Measurements from ENCODE around the gene TRPM5. TPM values are rescaled to one million over a fixed set of nuclear protein-coding genes. Genes with fewer than 3 reads are reported as not detected.
"Not testable (repeated sequence)": the region's sequence is repeated elsewhere in the genome, so short reads cannot be mapped to it uniquely, and the experiment has no call there.

The TRPM5 gene
- total RNA-seq, 6 experiments from 2014 or later, result not detected

GRCh38 chr11:2482745-2483144 is 38.4 kb upstream of the TRPM5 start:
- DNase-seq, result no peak
- Mint-ChIP-seq H3K36me3 (ENCODE audit: low read depth) (peaks cover 6% of the 10 kb centered on the region; the same call in 1 of the 2 replicates), H3K27ac (no peak overlapping the region), H3K9me3 (peaks cover 31% of the 10 kb centered on the region), H3K4me3 (no peak overlapping the region), H3K27me3 (ENCODE audit: insufficient read depth) (peaks cover 26% of the 10 kb centered on the region), H3K4me1 (ENCODE audit: low read depth) (no peaks in the 10 kb centered on the region)
- TF ChIP-seq CTCF (IDR thresholded peaks at IDR 0.05), result no peak

- Mint-ChIP-seq H3K9me3 (peaks cover 30% of the 10 kb centered on the region), H3K27me3 (ENCODE audit: insufficient read depth) (peaks cover 26% of the 10 kb centered on the region), H3K27ac (no peak overlapping the region), H3K4me1 (ENCODE audit: low read depth) (no peaks in the 10 kb centered on the region), H3K4me3 (no peak overlapping the region), H3K36me3 (ENCODE audit: low read depth) (peaks cover 6% of the 10 kb centered on the region; the same call in 1 of the 2 replicates)
- no peak for TF ChIP-seq CTCF (IDR thresholded peaks at IDR 0.05)
- no peak for DNase-seq
Measured at GRCh38 chr11:2482204-2482603, 37.9 kb upstream of the TRPM5 start.

- H3K36me3 Mint-ChIP-seq (ENCODE audit: low read depth), result peaks cover 6% of the 10 kb centered on the region; the same call in 1 of the 2 replicates
- no peak for DNase-seq
- H3K4me1 Mint-ChIP-seq (ENCODE audit: low read depth), result no peaks in the 10 kb centered on the region
- no peak overlapping the region for H3K4me3 Mint-ChIP-seq
- H3K9me3 Mint-ChIP-seq, result peaks cover 30% of the 10 kb centered on the region
- TF ChIP-seq CTCF (IDR thresholded peaks at IDR 0.05), result no peak
- H3K27ac Mint-ChIP-seq, result no peak overlapping the region
- H3K27me3 Mint-ChIP-seq (ENCODE audit: insufficient read depth), result peaks cover 33% of the 10 kb centered on the region
Measured at GRCh38 chr11:2481253-2481652, 36.9 kb upstream of the TRPM5 start.

GRCh38 chr11:2480874-2481220 is 36.5 kb upstream of the TRPM5 start:
- no peaks in the 10 kb centered on the region for H3K4me1 Mint-ChIP-seq (ENCODE audit: low read depth)
- no peak for TF ChIP-seq CTCF (IDR thresholded peaks at IDR 0.05)
- H3K27ac Mint-ChIP-seq, result no peak overlapping the region
- DNase-seq, result no peak
- no peak overlapping the region for H3K4me3 Mint-ChIP-seq
- peaks cover 30% of the 10 kb centered on the region for H3K9me3 Mint-ChIP-seq
- peaks cover 6% of the 10 kb centered on the region; the same call in 1 of the 2 replicates for H3K36me3 Mint-ChIP-seq (ENCODE audit: low read depth)
- H3K27me3 Mint-ChIP-seq (ENCODE audit: insufficient read depth), result peaks cover 33% of the 10 kb centered on the region

- DNase-seq; H3K36me3 Mint-ChIP-seq (ENCODE audit: low read depth); H3K4me3 Mint-ChIP-seq; H3K27ac Mint-ChIP-seq; H3K4me1 Mint-ChIP-seq (ENCODE audit: low read depth): not testable (repeated sequence)
- Mint-ChIP-seq H3K27me3 (ENCODE audit: insufficient read depth) (peaks cover 32% of the 10 kb centered on the region), H3K9me3 (peaks cover 30% of the 10 kb centered on the region)
Measured at GRCh38 chr11:2480067-2480873, 36.0 kb upstream of the TRPM5 start.

GRCh38 chr11:2477936-2478335 is 33.6 kb upstream of the TRPM5 start:
- no peak overlapping the region for H3K4me3 Mint-ChIP-seq
- peaks cover 6% of the 10 kb centered on the region; the same call in 1 of the 2 replicates for H3K36me3 Mint-ChIP-seq (ENCODE audit: low read depth)
- H3K4me1 Mint-ChIP-seq (ENCODE audit: low read depth), result no peaks in the 10 kb centered on the region
- H3K9me3 Mint-ChIP-seq, result peaks cover 30% of the 10 kb centered on the region
- no peak for DNase-seq
- no peak overlapping the region for H3K27ac Mint-ChIP-seq
- peaks cover 25% of the 10 kb centered on the region for H3K27me3 Mint-ChIP-seq (ENCODE audit: insufficient read depth)
- no peak for TF ChIP-seq CTCF (IDR thresholded peaks at IDR 0.05)

Data from HFFc6 (cell line).